Measurements from ENCODE around the gene PAX1. TPM values are rescaled to one million over a fixed set of nuclear protein-coding genes. Genes with fewer than 3 reads are reported as not detected.

PAX1 gene
- total RNA-seq, 4 donors from 2014 or later, result 0.10 to 0.24 TPM; not detected in 2

DNA sequence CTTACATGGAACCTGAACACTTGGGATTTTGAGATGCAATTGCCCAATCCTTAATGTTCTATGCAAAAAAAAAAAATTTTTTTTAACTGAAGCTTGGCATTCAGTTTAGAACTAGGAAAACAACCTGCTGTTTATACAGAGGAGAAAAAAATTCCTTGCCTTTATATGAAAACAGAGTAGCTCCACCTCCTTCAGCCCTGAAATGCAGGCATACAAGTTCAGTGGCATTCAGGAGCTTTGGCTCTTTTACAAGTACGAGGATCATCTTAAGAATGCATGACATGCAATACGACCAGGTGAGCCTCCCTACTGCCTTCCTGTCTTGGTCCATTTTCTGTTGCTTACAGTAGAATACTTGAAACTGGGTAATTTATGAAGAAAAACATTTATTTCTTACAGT is 20.4 kb downstream of the PAX1 start:
- no peak for TF ChIP-seq POLR2A (IDR thresholded peaks at IDR 0.05)
- TF ChIP-seq, protein P1, sequence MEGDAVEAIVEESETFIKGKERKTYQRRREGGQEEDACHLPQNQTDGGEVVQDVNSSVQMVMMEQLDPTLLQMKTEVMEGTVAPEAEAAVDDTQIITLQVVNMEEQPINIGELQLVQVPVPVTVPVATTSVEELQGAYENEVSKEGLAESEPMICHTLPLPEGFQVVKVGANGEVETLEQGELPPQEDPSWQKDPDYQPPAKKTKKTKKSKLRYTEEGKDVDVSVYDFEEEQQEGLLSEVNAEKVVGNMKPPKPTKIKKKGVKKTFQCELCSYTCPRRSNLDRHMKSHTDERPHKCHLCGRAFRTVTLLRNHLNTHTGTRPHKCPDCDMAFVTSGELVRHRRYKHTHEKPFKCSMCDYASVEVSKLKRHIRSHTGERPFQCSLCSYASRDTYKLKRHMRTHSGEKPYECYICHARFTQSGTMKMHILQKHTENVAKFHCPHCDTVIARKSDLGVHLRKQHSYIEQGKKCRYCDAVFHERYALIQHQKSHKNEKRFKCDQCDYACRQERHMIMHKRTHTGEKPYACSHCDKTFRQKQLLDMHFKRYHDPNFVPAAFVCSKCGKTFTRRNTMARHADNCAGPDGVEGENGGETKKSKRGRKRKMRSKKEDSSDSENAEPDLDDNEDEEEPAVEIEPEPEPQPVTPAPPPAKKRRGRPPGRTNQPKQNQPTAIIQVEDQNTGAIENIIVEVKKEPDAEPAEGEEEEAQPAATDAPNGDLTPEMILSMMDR (IDR thresholded peaks at IDR 0.05 in 4 of 5, conservative IDR thresholded peaks at IDR 0.05 in 1 of 5), result no peak
- no peak overlapping the region for H3K27ac ChIP-seq
- H3K9me3 ChIP-seq, result no peaks in the 10 kb centered on the region
- intact Hi-C loops (cut with DNase I; ENCODE audit: low total_unique reads), result no loop called here
- DNase-seq (no peak), ATAC-seq (no peak)
- H3K27me3 ChIP-seq, result no peaks in the 10 kb centered on the region
- H3K4me3 ChIP-seq, result no peak overlapping the region
- in situ Hi-C loops (cut with MboI; ENCODE audit: low sequenced_read_pairs in 4 of 4), result no loop called here
- no peaks in the 10 kb centered on the region for H3K4me1 ChIP-seq
- no peaks in the 10 kb centered on the region for H3K36me3 ChIP-seq

DNA sequence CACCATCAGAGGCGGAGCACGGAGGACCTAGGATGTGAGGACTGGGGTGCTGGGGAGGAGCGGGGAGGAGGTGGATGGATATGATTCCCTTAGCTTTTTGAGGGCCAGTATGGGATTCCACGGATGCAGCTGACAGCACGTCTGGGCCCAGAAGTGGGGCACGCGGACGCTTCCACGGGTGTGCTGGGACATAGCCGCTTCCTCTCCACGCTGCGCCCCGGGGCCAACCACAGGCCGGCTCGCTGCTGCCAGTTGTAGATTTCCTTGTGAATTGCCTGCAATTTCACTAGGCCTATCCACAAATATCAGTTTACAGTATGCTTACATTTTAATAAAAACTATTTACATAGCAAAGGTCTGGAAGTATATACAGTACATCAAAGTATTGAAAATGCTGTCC is 23.9 kb downstream of the PAX1 start:
- no peak overlapping the region for H3K4me3 ChIP-seq
- H3K27ac ChIP-seq, result no peak overlapping the region
- TF ChIP-seq POLR2A (IDR thresholded peaks at IDR 0.05), result no peak
- TF ChIP-seq, protein P1 (IDR thresholded peaks at IDR 0.05 in 4 of 5, conservative IDR thresholded peaks at IDR 0.05 in 1 of 5), result no peak
- H3K9me3 ChIP-seq, result no peaks in the 10 kb centered on the region
- in situ Hi-C loops (cut with MboI; ENCODE audit: low sequenced_read_pairs in 4 of 4) (no loop called here), intact Hi-C loops (cut with DNase I; ENCODE audit: low total_unique reads) (no loop called here)
- H3K27me3 ChIP-seq, result no peaks in the 10 kb centered on the region
- H3K36me3 ChIP-seq, result no peaks in the 10 kb centered on the region
- ATAC-seq, result no peak
- no peak for DNase-seq
- H3K4me1 ChIP-seq, result no peaks in the 10 kb centered on the region

DNA sequence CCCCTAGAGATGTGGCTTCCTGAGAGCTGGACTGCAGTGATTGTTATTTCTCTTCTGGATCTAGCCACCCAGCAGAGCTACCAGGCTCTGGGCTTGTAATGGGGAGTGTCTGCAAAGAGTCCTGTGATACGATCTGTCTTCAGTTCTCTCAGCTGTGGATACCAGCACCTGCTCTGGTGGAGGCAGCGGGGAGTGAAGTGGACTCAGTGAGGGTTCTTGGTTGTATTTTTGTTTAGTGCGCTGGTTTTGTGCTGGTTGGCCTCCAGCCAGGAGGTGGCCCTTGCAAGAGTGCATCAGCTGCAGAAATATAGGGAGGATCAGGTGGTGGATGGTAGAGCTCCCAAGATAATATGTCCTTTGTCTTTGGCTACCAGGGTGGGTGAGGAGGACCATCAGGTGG is 33.7 kb downstream of the PAX1 start:
- in situ Hi-C loops (cut with MboI; ENCODE audit: low sequenced_read_pairs in 4 of 4), result no loop called here
- intact Hi-C loops (cut with DNase I; ENCODE audit: low total_unique reads), result no loop called here
- ATAC-seq (no peak), DNase-seq (no peak)
- Histone ChIP-seq H3K36me3 (no peaks in the 10 kb centered on the region), H3K9me3 (peaks cover 0 to 4% (median 0%) of the 10 kb centered on the region in 3 donors), H3K4me3 (no peak overlapping the region), H3K27me3 (no peaks in the 10 kb centered on the region), H3K4me1 (no peaks in the 10 kb centered on the region), H3K27ac (no peak overlapping the region)
- TF ChIP-seq, protein P1 (IDR thresholded peaks at IDR 0.05 in 4 of 5, conservative IDR thresholded peaks at IDR 0.05 in 1 of 5), result no peak
- no peak for TF ChIP-seq POLR2A (IDR thresholded peaks at IDR 0.05)

DNA sequence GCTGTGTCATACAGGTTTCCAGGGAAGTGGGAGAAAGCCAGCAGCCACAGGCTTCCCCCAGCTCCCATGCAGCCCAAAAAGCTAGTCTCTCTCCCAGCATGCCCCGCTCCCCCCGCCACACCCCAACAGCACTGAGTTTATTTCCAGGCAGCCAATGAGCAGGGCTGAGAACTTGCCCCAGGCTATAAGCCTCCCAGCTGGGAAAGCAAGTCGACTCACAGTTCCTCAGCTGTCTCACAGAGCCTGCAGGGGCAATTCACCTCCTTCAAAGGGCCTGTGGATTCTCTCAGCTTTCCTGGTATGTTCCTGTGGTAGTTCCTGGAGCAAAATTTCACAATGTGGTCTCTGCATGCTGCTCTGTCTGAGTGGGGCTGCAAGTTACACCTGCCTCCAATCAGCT is 34.2 kb downstream of the PAX1 start:
- in situ Hi-C loops (cut with MboI; ENCODE audit: low sequenced_read_pairs in 4 of 4) (no loop called here), intact Hi-C loops (cut with DNase I; ENCODE audit: low total_unique reads) (no loop called here)
- Histone ChIP-seq H3K4me1 (no peaks in the 10 kb centered on the region), H3K36me3 (no peaks in the 10 kb centered on the region), H3K27ac (no peak overlapping the region), H3K4me3 (no peak overlapping the region), H3K9me3 (peaks cover 0 to 4% (median 0%) of the 10 kb centered on the region in 3 donors), H3K27me3 (no peaks in the 10 kb centered on the region)
- DNase-seq, result no peak
- ATAC-seq, result no peak
- no peak for TF ChIP-seq POLR2A (IDR thresholded peaks at IDR 0.05)
- TF ChIP-seq, protein P1 (IDR thresholded peaks at IDR 0.05 in 4 of 5, conservative IDR thresholded peaks at IDR 0.05 in 1 of 5), result no peak

DNA sequence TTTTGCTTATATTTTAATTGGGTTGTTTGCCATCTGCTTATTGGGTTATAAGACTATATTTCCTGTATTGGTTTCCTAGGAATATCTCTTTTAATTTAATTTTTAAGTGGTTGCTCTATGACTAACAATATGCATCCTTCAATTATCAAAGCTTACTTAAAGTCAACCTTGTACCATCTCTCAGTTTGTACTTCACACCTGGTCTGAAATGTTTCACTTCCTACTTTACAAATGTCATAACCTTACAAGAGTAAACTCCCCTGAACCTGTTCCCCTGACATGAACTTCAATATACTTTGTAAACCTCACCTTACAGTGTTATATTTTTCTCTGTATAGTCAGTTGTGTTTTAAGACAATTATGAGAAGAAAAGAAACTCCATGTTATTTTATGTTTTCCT is 35.8 kb downstream of the PAX1 start:
- ATAC-seq, result no peak
- DNase-seq, result no peak
- no peak overlapping the region for H3K4me3 ChIP-seq
- intact Hi-C loops (cut with DNase I; ENCODE audit: low total_unique reads) (no loop called here), in situ Hi-C loops (cut with MboI; ENCODE audit: low sequenced_read_pairs in 4 of 4) (no loop called here)
- H3K27ac ChIP-seq, result no peak overlapping the region
- TF ChIP-seq POLR2A (IDR thresholded peaks at IDR 0.05), result no peak
- TF ChIP-seq, protein P1 (IDR thresholded peaks at IDR 0.05 in 4 of 5, conservative IDR thresholded peaks at IDR 0.05 in 1 of 5), result no peak
- H3K9me3 ChIP-seq, result no peaks in the 10 kb centered on the region
- no peaks in the 10 kb centered on the region for H3K27me3 ChIP-seq
- no peaks in the 10 kb centered on the region for H3K36me3 ChIP-seq
- H3K4me1 ChIP-seq, result no peaks in the 10 kb centered on the region
